Activated naive CD4-positive, alpha-beta T cell treated with Interleukin-2 at 50 U/mL for 16 hours (primary cell): Measurements from ENCODE around the gene TOMM6.

Source experiments
- DNase-seq: peaks from one replicate; pipeline ENCODE4 v3.0.0-alpha.2; 2020

Gene TOMM6

DNA sequence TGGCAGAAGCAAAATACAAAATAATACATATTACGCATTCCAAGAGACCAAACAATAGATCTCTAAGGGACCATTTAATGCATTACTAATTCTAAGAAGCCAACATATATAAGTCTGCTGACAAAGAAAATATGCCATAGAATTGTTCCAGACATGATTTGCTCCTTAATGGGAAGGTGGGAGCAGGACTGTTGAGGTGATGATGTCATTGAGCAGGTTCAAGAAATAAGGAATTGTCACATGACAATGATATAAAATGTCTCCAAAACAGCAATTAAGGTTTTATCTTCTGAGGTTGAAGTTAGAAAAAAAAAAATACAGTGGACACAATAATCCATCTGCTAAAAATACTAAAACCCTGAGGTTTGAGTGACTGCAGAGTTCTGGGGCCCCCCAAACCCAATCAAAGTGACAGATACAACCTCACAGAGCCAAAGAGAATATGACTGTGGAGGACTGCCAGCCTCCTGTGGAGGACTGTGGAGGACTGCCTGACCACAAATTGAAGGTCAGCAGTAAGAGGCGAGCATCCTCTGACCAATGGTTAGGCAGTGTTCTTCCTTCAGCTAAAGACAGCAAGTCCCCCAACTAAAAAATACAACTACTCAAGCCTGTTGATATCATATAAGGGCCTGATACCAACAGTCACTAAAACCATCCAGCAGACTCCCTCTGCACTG is 39.0 kb downstream of the TOMM6 start:
- no peak for DNase-seq

DNA sequence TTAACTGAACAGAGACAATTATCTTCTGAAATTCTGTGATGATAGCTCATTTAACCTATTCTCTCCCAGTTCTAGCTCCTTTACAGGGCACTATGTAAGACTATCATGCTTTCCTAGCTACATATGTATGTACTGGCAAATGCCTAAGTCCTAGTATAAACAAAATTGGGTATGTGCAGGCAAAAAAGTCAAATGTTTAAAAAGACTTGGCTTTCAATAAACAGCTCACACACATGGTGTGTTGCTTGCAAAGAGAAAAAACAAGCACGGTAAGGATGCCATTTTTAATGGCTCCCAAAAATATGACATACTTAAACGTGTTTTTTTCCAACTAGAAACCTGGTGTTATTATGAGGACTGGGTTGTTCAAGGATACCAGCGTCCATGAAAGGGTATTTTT is 44.8 kb downstream of the TOMM6 start:
- no peak for DNase-seq

DNA sequence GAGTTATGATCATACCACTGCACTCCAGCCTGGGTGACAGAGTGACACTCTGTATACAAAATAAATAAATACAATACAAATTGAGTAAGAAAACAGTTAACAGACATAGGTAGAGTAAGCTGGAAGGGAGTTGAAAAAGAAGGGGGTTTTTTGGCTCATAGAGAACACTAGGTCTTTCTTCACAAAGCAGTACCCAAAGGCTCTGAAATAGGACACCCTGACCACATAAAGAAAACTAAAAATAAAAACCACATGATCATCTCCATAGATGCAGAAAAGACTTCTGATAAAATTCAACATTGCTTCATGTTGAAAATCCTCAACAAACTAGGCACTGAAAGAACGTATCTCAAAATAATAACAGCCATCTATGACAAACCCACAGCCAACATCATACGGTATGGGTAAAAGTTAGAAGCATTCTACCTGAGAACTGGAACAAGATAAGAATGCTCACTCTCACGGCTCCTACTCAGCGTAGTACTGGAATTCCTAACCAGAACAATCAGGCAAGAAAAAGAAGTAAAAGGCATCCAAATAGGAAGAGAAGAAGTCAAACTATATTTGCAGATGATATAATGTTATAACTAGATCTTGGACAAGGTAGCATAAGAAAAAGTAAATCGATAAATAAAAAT is 48.6 kb downstream of the TOMM6 start:
- DNase-seq: no peak

DNA sequence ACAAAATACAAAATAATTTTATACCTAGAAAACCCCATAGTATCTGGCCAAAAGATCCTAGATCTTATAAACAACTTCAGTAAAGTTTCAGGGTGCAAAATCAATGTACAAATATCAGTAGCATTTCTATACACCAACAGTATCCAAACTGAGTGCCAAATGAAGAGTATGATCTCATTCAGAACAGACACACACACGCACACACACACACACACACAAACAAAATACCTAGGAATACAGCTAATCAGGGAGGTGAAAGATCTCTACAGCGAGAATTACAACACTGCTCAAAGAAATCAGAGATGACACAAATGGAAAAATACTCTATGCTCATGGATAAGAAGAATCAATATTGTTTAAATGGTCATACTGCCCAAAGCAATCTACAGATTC is 49.2 kb downstream of the TOMM6 start:
- no peak for DNase-seq
